HG03378 (cell line): Measurements from ENCODE around the gene DHPS.
A peak's percentile ranks its signal among the peaks of the same experiment; 100 is the strongest.
"Not testable (repeated sequence)": the region's sequence is repeated elsewhere in the genome, so short reads cannot be mapped to it uniquely, and the experiment has no call there.

ENCODE experiments used
- ATAC-seq: cut with Tn5 transposase; IDR thresholded peaks from one replicate; pipeline ENCODE4 v1.9.1; 2021; ENCODE audit warnings: mild to moderate bottlenecking, moderate library complexity; ENCODE audit not compliant: unreplicated experiment

Gene DHPS

DNA sequence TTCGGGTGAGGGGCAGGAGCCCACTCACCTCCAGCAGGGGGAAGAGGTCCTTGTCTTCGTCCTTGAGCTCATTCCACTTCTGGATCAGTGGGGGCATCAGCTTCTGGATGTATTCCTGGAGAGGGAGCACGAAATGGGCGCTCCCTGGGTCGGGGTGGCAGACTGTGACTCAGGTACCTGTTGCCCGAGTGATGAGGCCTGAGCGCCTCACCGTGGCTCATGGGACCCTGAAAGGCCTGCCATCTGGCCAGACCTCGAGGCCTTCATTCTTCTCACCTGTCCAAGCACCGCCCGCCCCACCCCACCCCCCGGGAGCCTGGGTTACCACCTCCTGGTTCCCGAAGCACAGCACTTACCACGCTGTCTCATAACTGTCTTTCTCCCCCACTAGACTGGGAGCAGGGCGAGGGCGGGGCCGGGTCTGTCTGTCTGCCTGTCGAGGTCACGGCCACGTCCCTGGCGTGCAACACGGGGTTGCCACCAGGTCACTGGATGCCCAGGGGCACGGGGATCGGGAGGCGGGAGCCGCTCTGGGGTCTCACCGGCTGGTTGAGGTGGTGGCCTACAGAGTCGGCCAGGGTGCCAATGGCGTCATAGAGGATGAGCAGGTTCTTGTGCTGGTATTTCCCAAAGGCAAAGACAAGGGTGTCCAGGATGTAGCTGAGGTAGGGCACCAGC, 24.1 kb upstream of the DHPS start:
- no peak for ATAC-seq

DNA sequence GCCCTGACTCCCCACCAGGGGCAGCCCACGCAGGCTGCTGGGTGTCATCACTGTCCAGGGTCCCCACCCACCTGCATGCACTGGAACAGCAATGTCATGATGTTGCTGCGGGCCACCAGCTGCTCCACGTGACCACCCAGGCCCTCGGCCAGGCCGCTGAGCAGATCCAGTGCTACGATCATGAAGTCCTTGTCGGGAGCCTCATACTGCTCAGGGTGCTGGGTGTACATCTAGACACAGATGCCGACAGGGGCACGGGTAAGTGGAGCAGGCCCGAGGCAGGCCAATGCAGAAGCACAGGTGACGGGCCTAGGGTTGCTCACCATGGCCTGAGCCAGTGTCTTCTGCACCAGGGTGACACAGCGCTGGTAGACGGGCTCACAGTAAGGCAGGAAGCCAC, 23.5 kb upstream of the DHPS start:
- no peak for ATAC-seq

DNA sequence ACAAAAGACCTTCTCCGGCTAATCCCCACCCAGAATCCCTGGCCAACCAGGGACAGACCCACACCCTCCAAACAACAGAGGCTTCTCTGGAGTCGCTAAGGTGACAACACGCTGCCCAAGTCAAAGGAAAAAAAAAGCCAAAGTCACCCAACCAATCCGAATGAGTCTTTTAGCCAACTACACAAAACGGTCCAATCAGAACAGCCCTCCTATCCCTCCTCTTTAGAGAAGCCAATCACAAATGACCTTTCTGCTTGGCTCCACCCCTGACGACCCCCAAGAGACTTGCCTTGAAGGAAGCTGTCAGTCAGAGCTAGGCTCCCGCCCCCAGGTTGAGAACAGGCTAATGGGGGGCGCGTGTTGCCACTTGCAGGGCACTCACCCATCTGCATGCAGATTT, 21.4 kb upstream of the DHPS start:
- no peak for ATAC-seq

DNA sequence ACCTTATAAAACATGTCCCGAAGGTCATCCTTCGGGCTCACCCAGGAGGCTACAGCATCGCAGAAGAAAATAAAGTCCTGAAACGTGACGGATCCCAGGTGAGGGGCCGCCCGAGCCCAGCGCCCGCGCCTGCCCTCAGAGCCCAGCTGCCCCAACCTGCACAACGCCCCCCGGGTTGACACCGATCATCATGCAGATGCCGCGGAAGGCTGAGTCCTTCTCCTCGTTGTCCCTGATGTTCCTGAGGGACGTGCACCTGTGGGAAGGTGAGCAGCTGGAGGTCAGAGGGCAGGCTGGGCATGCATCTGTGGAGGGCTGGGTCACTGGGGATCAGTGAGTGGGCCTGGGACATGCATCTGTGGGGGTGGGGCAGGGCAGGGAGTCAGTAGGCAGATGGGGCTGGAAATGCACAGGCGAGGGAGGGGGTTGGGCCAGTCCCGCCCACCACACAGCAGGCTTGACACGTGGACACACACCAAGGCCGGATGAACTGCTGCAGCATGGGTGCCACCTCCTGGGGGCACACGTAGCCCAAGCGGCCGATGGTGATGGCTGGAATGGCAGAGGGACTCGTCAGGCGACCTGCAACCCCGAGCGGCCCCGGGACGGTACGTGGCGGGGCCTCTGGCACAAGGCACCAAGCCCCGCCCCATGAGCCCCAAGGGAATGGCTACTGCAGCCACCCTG, 20.1 kb upstream of the DHPS start:
- ATAC-seq, result no peak

DNA sequence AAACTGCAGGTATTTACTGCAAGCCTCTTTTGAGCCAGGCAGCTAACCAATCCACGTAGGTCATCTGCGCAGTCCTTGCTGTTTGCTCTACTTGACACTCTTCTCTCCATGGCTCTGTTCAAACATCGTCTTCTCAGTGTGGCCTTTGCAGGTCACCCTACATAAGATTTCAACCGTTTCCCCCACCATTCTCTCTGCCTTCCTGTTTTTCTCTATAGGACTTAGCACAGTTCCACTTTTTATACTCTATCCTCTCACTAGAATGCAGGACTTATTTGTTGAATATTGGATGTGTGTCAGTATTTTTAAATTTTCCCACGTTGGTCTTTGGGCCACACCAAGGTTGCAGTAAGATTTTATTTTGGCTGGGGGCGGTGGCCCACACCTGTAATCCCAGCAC, 16.5 kb upstream of the DHPS start:
- ATAC-seq, result no peak

DNA sequence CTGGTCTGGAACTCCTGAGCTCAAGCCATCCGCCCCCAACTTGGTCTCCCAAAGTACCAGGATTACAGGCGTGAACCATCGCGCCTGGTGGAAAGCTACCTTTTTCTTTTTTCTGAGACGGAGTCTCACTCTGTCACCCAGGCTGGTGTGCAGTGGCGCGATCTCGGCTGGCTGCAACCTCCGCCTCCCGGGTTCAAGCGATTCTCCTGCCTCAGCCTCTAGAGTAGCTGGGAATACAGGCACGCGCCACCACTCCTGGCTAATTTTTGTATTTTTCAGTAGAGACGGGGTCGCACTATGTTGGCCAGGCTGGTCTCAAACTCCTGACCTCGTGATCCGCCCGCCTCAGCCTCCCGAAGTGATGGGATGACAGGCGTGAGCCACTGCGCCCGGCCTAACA, 15.7 kb upstream of the DHPS start:
- not testable (repeated sequence) for ATAC-seq

DNA sequence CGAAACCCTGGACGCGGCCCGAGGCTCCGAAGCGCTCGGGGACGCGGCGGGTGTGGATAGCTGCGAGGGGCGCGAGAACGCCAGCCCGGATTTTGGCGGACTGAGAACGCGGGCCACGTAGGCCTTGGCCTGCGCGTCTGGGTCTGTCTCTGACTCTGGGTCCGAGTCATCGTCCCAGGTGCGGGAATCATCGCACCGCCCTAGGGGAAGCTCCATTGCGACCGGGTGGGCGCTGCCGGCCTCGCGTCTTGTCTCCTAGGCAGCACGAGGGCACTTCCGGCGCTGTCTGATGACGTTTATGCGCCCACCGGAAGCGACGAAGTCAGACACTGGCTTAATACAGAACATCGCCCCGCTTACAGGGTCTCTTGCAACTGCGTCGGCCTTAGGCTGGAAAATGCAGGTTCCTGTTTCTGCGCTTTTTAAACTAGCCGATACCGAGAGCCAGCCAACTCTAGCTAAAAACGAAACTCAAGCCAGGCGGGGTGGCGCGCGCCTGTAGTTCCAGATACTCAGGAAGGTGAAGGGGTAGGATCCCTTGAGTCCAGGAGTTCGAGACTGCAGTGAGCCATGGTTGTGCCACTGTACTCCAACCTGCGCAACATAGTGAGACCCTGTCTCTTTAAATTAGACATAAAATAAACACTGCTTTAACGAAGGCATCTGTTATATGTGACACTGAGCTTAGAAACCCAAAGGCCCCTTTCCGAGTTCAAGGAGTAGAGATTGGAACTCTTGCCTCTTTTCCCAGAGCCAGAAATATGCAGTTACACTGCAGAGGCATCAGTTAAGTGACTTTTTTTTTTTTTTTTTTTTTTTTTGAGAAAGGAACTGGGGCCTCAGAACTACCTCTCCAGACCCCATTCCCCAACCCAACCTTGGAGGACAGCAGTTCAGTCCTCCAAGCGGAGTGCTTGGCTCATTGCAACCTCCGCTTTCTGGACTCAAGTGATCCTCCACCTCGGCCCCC, 15.0 kb upstream of the DHPS start, which contains the start of gene FBXW9:
Gene FBXW9, minus strand, starts transcription at position 266 of the 970 bp plus-strand sequence. Its CDS starts 50 bp downstream, at position 216.
- peak; percentile 63 for ATAC-seq

DNA sequence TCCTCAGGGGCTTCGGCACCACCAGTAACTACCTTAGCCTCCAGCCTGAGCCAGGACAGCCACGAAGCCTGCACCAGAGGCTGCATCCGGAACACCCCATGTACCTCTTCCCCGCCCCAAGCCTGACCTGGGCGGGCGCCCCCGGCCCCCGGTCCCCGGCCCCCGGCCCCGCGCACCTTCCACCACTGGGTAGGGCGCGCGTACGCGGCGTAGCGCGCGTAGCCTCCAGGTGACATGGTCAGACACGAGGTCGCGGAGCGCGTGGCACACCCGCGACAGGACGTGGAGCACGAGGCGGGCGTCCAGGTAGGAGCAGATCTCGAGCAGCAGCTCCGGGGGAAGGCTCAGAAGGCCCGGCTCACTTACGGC, 14.3 kb upstream of the DHPS start:
- peak; percentile 10 for ATAC-seq

DNA sequence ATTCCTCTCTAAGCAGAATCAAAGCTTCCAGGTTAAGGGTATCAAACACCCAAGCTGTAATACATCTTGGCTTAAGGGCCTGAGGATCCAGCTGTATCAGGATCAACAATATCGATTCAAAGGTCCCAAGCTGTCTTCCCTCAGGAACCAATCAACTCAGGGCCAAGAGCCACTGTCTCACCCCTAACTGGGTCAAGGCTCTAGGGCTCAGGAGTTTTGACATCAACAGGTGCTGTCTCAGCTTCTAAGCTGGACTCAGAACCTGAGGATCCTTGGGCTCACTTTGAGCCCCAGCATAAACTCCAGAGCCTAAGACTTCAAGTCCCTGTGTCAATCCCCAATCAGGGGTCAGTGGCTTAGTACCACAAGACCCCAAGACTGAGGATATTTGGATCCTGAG, 13.8 kb upstream of the DHPS start:
- ATAC-seq, result peak; percentile 8

DNA sequence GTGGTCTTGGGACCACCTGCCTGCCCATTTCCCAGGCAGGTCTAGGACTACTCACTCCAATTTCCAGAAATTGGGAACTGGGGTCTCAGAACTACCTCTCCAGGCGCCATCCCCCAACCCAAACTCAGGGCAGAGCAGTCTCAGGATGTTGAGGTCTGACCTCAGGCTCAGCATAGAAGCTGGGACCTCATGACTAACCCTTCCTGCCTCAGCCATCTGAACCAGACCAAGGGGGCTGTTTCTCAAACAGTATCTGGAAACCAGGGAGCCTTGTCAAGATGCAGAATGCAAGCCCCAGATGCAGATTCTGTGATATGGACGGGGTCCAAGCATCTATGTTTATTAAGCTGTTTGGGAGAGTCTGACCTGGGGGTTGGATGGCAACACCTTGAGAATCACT, 13.4 kb upstream of the DHPS start:
- ATAC-seq, result no peak

DNA sequence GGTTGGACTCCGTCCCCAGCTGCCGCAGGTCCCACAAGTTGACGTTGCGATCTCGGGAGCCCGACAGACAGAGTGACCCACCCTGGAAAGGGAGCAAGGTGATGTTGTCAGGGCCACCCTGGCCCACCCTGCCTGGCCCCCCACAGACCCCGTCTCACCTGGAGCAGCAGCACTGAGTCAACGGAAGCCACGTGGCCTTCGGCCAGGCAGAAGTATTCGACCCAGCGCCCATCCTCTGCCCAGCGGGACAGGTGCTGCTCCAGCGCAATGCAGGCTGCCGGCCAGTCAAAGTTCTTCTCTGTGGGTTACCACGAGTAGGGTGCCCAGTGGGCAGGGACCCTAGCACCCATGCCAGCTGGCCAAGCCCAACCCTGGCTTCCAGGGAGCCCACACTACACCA, 13.0 kb upstream of the DHPS start:
- ATAC-seq, result no peak

DNA sequence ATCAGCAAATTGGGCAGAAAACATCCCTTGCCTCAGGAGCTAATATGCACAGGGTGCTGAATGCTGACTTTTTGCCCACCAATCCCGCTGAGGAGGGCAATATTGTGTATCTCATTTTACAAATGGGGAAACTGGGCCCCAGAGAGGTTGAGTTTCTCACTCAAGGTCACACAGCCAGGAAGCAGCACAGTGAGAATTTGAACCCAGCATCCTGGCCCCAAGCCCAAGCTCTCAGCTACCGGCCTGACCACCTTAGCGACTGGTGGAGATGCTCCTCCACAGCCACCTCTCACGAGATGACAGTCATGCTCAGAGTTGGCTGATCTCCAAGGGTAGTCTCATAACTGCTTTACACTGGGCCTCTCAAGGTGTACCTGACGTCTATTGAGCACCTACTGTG, 11.3 kb upstream of the DHPS start:
- no peak for ATAC-seq

DNA sequence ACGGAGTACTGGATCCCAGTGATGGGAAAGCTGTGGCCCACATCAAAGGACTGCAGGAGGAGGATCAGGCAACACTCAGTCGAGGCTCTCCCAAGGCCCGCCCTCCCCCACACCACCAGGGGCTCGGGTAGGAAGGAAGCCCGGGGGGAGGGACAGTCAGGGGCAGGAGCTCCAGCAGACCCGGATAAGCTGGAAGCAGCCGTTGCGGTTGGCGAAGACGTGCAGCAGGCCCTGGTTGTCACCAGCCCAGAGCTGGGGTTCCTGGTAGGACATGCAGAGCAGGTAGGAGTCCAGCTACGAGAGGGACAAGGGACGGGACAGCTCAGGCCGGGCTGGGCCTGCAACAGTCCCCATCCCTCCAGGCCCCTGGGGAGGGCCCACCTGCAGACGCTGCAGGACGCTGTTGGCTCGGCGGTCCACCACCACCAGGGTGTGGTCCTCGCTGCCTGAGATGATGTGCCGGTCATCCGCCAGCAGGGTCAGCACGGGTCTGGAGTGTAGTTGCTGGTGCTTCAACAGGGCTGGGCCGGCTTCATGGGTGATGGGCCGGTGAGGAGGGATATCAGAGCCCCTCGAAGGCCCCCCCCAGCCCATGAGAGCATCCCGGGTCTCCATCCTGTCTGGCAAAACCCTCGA, 8.0 kb upstream of the DHPS start:
- no peak for ATAC-seq

DNA sequence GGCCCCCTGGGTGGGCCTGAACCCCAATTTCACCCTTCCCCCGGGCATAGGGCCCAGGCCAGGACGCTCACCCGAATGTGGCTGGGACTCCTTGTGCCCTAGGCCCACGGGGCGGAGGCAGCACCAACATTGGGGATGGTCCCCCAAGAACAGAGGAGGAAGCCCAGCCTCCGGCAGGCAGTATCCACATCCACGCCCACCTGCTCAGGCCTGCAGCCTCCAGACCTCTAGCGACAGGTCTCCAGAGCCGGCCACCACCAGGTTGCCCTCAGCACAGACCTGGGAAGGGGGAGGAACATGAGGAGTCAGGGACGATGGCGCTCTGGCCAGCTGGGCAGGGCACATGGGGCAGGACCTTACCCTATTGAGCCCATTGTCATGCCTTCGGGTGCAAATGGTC, 7.3 kb upstream of the DHPS start:
- ATAC-seq, result no peak

DNA sequence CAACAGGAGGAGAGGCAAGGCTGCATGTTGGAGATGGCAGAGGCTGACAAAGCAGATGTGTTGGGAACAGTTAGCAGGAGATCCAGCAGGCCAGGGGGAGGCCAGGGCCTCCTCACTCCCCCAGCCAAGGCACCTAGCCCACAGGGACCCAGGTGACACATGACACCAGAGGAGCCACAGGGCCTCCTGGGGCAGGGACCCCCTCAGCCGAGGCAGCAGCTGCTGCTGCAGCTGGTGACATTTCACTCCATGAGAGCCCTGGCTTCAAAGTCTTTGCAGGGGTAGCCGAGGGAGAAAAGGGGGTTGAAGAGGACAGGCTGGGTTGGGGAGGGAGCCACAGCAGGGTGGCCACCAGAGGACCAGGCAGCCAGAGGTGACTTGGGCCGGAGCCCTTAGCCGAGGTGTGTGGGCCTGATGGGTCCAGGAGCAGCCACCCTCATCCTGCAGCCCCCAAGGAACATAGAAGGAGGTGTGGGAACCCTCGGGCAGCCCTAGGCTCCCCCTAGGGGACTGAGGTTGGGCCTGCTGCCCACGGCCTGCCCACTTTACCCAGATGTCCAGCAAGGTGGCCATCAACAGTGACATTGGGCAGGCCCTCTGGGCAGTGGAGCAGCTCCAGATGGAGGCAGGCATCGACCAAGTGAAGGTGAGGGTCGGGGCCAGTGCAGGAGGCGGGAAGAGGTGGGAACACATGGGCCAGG, 6.0 kb upstream of the DHPS start, which contains the start of gene GNG14:
Gene GNG14, plus strand, starts transcription at position 503 of the 701 bp plus-strand sequence. Its CDS starts 51 bp downstream, at position 554.
- ATAC-seq, result no peak

DNA sequence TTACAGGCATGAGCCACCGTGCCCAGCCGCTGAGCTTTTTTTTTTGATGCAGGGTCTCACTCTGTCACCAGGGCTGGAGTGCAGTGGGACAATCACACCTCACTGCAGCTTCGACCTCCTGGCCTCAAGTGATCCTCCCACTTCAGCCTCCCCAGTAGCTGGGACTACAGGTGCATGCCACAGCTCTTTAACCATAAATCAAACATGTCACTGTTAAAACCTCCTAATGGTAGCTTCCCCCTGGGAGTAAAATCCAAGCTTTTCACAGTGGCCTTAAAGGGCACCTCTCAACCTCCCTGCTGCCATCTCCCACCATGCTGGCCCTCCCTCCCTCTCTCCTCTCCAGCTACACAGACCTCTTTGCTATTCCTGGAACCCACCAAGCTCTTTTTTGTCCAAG, 4.2 kb upstream of the DHPS start:
- no peak for ATAC-seq

DNA sequence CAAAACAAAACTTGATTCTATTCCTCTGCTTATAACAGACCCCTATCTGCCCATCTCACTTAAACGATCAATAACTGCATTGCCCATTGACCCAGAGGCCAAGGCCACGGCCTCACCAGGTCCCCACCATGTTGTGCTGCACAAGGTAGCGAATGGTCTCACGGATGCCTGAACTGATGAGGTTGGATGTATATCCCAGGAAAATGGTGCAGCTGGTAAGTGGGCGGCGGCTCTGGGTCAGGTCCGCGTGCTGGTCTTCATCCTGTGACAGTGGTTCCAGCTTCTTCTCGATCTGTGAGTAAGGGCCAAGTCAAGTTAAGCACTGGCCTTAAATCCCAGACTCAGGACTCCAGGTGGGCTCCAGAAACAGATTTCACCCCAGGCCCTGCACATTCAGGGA, 1.6 kb downstream of the DHPS start:
- no peak for ATAC-seq

DNA sequence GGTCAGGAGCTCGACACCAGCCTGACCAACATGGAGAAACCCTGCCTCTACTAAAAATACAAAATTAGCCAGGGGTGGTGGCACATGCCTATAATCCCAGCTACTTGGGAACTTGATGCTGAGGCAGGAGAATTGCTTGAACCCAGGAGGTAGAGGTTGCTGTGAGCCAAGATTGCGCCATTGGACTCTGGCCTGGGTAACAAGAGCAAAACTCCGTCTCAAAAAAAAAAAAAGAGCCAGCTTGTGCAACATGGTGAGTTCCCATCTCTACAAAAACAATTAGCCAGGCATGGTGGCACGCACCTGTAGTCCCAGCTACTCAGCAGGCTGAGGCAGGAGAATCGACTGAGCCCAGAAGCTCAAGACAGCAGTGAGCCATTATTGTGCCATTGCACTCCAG, 3.6 kb downstream of the DHPS start:
- ATAC-seq, result not testable (repeated sequence)

DNA sequence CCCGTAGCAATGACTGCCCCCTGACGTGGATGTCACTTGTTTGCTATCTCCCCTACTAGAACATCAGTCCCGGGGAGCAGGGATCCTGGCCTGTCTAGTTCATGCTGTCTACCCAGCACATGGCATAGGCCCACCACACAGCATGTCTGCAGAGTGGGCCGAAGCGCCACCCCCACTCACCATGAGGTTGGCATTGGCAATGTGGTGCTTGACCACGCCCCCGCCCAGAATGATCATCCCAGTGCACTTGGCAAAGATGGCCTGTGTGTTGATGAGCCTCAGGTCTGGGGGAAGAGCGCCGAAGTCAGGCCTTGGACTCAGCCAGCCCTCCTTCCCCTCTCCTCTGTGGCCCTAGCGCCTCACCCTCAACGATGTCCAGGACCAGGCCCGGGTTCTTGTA, 4.8 kb downstream of the DHPS start:
- no peak for ATAC-seq

DNA sequence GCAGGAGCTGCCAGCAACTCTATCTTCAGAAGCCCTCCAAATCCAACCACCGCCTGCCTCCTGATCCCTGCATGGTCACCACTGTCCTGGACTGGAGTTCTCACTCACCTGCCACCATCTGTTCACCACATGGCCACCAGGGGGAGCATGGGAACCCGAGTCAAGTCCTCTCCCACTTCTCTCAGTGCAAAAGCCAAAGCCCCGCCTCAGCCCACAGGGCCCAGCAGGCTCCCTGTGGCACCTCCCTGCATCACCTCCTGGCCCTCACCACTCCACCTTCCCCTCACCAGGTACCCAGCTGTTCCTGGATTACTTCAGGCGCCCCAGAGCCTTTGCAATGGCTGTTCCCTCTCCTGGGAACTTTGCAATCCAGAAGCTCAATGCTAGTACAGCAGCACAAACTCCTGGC, 5.3 kb downstream of the DHPS start:
- no peak for ATAC-seq
